Measurements from ENCODE around the gene PPP6R2. TPM values are rescaled to one million over a fixed set of nuclear protein-coding genes. Genes with fewer than 3 reads are reported as not detected.

The PPP6R2 gene
- total and polyA plus RNA-seq, 4 donors = 35.2 to 70.0 (median 46.6) TPM

- no peak for TF ChIP-seq CTCF (IDR thresholded peaks at IDR 0.05; ENCODE audit: control extremely low read depth, extremely low read depth)
- ATAC-seq (ENCODE audit: insufficient read depth, low FRiP score) (no peak), DNase-seq (no peak)
- no peak overlapping the region for H3K9ac ChIP-seq (ENCODE audit: insufficient read depth in 1 of 2, low read length in 2 of 2)
- WGBS, 2 donors = 32 to 33% methylated on average over 11 of the region's 11 CpGs
- no peaks in the 10 kb centered on the region for H3K9me3 ChIP-seq (ENCODE audit: control insufficient read depth in 4 of 4, insufficient read depth in 3 of 4, low read length in 3 of 4)
- H3K36me3 ChIP-seq (ENCODE audit: control insufficient read depth in 4 of 4, insufficient read depth in 4 of 4, low read length in 4 of 4) = peaks cover 0 to 17% (median 3%) of the 10 kb centered on the region in 4 donors
- H3K27ac ChIP-seq (ENCODE audit: low read depth in 1 of 2, low read length in 1 of 2) = peak overlapping the region; percentile 51 to 84
- H3K27me3 ChIP-seq (ENCODE audit: control insufficient read depth in 3 of 3, insufficient read depth in 3 of 3, low read length in 2 of 3) = no peaks in the 10 kb centered on the region
- H3K4me3 ChIP-seq = no peak overlapping the region
- peaks cover 11 to 73% (median 51%) of the 10 kb centered on the region in 5 donors for H3K4me1 ChIP-seq (ENCODE audit: control insufficient read depth in 5 of 5, insufficient read depth in 5 of 5, low read length in 5 of 5)
These were observed 39.1 kb upstream of the PPP6R2 start for GRCh38 chr22:50303848-50304527.

GRCh38 chr22:50304528-50305392 lies 38.4 kb upstream of the PPP6R2 start:
- ATAC-seq (ENCODE audit: insufficient read depth, low FRiP score) (no peak), DNase-seq (no peak)
- Histone ChIP-seq H3K27me3 (ENCODE audit: control insufficient read depth in 3 of 3, insufficient read depth in 3 of 3, low read length in 2 of 3) (no peaks in the 10 kb centered on the region), H3K4me1 (ENCODE audit: control insufficient read depth in 5 of 5, insufficient read depth in 5 of 5, low read length in 5 of 5) (peaks cover 8 to 78% (median 54%) of the 10 kb centered on the region in 5 donors), H3K36me3 (ENCODE audit: control insufficient read depth in 4 of 4, insufficient read depth in 4 of 4, low read length in 4 of 4) (peaks cover 0 to 17% (median 3%) of the 10 kb centered on the region in 4 donors), H3K27ac (ENCODE audit: low read depth in 1 of 2, low read length in 1 of 2) (peak overlapping the region; percentile 5 to 94), H3K4me3 (no peak overlapping the region), H3K9me3 (ENCODE audit: control insufficient read depth in 4 of 4, insufficient read depth in 3 of 4, low read length in 3 of 4) (no peaks in the 10 kb centered on the region), H3K9ac (ENCODE audit: insufficient read depth in 1 of 2, low read length in 2 of 2) (peak overlapping the region in 1 of 2 donors; percentile 16)
- WGBS, 2 donors = 39 to 51% methylated on average over 22 of the region's 22 CpGs
- TF ChIP-seq CTCF (IDR thresholded peaks at IDR 0.05; ENCODE audit: control extremely low read depth, extremely low read depth) = no peak

- H3K4me3 ChIP-seq = no peak overlapping the region
- no peaks in the 10 kb centered on the region for H3K9me3 ChIP-seq (ENCODE audit: control insufficient read depth in 4 of 4, insufficient read depth in 3 of 4, low read length in 3 of 4)
- no peak for DNase-seq
- H3K27me3 ChIP-seq (ENCODE audit: control insufficient read depth in 3 of 3, insufficient read depth in 3 of 3, low read length in 2 of 3) = no peaks in the 10 kb centered on the region
- TF ChIP-seq CTCF (IDR thresholded peaks at IDR 0.05; ENCODE audit: control extremely low read depth, extremely low read depth) = no peak
- H3K36me3 ChIP-seq (ENCODE audit: control insufficient read depth in 4 of 4, insufficient read depth in 4 of 4, low read length in 4 of 4) = peaks cover 0 to 17% (median 3%) of the 10 kb centered on the region in 4 donors
- H3K9ac ChIP-seq (ENCODE audit: insufficient read depth in 1 of 2, low read length in 2 of 2) = peak overlapping the region in 1 of 2 donors; percentile 16
- H3K27ac ChIP-seq (ENCODE audit: low read depth in 1 of 2, low read length in 1 of 2) = peak overlapping the region; percentile 88 to 94
- WGBS, 2 donors = 59 to 74% methylated on average over 13 to 14 of the region's 14 CpGs
- ATAC-seq (ENCODE audit: insufficient read depth, low FRiP score) = no peak
- H3K4me1 ChIP-seq (ENCODE audit: control insufficient read depth in 5 of 5, insufficient read depth in 5 of 5, low read length in 5 of 5) = peaks cover 8 to 72% (median 60%) of the 10 kb centered on the region in 5 donors
These were observed 37.7 kb upstream of the PPP6R2 start for GRCh38 chr22:50305393-50305922.
